Esophagus muscularis mucosa (tissue), 4 donors: Measurements from ENCODE around the gene KDM6B.

Source experiments
- CTCF ChIP-seq, 3 experiments: fragments of 200-600 bp in 2 of 3; fragments of 450-650 bp in 1 of 3; sonication (generic) in 2 of 3; IDR thresholded peaks; one replicate each; pipeline ENCODE4 v1.5.1; 2017 to 2019; ENCODE audit warnings: antibody characterized with exemption in 3 of 3, mild to moderate bottlenecking in 2 of 3, moderate library complexity in 1 of 3
- EP300 ChIP-seq: sonication (generic); formaldehyde crosslinking; IDR thresholded peaks from one replicate; pipeline ENCODE4 v1.6.1; 2017; ENCODE audit warnings: antibody characterized with exemption
- POLR2A ChIP-seq: fragments of 450-650 bp; IDR thresholded peaks from one replicate; pipeline ENCODE4 v1.6.1; 2017; ENCODE audit warnings: antibody characterized with exemption, moderate library complexity, mild to moderate bottlenecking, low read depth
- POLR2AphosphoS5 ChIP-seq, 2 donors: sonication (generic); formaldehyde crosslinking; IDR thresholded peaks; one replicate each; pipeline ENCODE4 v1.6.1; 2017; ENCODE audit warnings: antibody characterized with exemption in 2 of 2

GRCh38 chr17:7830616-7831015, 3.4 kb upstream of the KDM6B start:
- TF ChIP-seq CTCF (IDR thresholded peaks at IDR 0.05) (no peak), POLR2A (no peak), POLR2AphosphoS5 (IDR thresholded peaks at IDR 0.05) (no peak), EP300 (no peak)
